H1 (cell line): Measurements from ENCODE around the gene PTP4A1. TPM values are rescaled to one million over a fixed set of nuclear protein-coding genes. Genes with fewer than 3 reads are reported as not detected.

Experiments
- CHD7 ChIP-seq: fragments of 300-600 bp; sonication (generic); IDR thresholded peaks from 2 replicates; pipeline ENCODE4 v1.7.1; 2012; ENCODE audit warnings: low read length, moderate library complexity, mild to moderate bottlenecking, inconsistent platforms; ENCODE audit not compliant: insufficient replicate concordance
- polyA plus RNA-seq, 7 experiments: library from polyadenylated mRNA; depleted of rRNA in 3 of 7; stranded (reverse) in 5 of 7; unstranded in 2 of 7; fragments of >200 nt in 5 of 7; fragments of 200-250 nt in 2 of 7; gene quantifications; 1 replicate in 5 of 7; 2 replicates in 1 of 7; 4 replicates in 1 of 7; pipeline versions ENCODE4 v1.2.1 to v1.2.3, GENCODE V29; 2011 to 2013; ENCODE audit warnings: missing spikeins in 2 of 7, mixed read lengths in 2 of 7
- total RNA-seq: library from RNA; stranded (reverse); fragmentation: NEBNext Ultra II Directional; extraction: Animal tissue kit (Norgen Biotek cat#: 25700); gene quantifications from 2 replicates; pipeline ENCODE4 v1.2.1, GENCODE V29; 2021

Gene PTP4A1
- total and polyA plus RNA-seq, 2 of the 8 experiments (the other 6 are each of a cell fraction or from before 2014, with no cell fraction given), result 21.1 to 76.3 TPM

GRCh38 chr6:63597141-63598048, 25.1 kb downstream of the PTP4A1 start (continued):
- TF ChIP-seq CHD7, result no peak
